GM23338 (cell line): ENCODE data around the gene EVC2.

ENCODE experiments used
- CREB1 ChIP-seq: fragments of 250-450 bp; sonication (Bioruptor Pico); IDR thresholded peaks from 2 replicates; pipeline ENCODE4 v1.5.0; 2020; ENCODE audit warnings: low read depth, mild to moderate bottlenecking, moderate library complexity
- CTCF ChIP-seq, 2 experiments: fragments of 200-600 bp in 1 of 2; sonication (generic) in 1 of 2; conservative IDR thresholded peaks; 2 replicates each; pipeline versions ENCODE4 v1.5.1 to v1.6.1; 2016 to 2017; ENCODE audit warnings: antibody characterized with exemption in 2 of 2, low read depth in 2 of 2, mild to moderate bottlenecking in 2 of 2, moderate library complexity in 1 of 2
- EZH2 ChIP-seq: fragments of 200-600 bp; sonication (generic); IDR thresholded peaks from one replicate; pipeline ENCODE4 v1.8.0; 2017; ENCODE audit warnings: antibody characterized with exemption, mild to moderate bottlenecking, low read depth; ENCODE audit not compliant: unreplicated experiment

- TF ChIP-seq EZH2, result no peak
- no peak for TF ChIP-seq CTCF (conservative IDR thresholded peaks at IDR 0.05; ENCODE audit: low read depth in 2 of 2)
- TF ChIP-seq CREB1 (CRISPR knock-in tag), result no peak
These were observed 4.5 kb downstream of the EVC2 start for GRCh38 chr4:5703831-5704230.
